MCF 10A (cell line): ENCODE measurements around the gene CPNE2. TPM values are rescaled to one million over a fixed set of nuclear protein-coding genes. Genes with fewer than 3 reads are reported as not detected.
A peak's percentile ranks its signal among the peaks of the same experiment; 100 is the strongest.

Experiments
- BruUV-seq: library from RNA; stranded (reverse); fragments of 400-500 nt; replicated peaks from 2 replicates; lab custom pipeline; 2021; lab: Mats Ljungman, UMichigan
- CTCF ChIA-PET: fragments of 300-600 bp; sonication (Branson Sonifier 250); formaldehyde crosslinking; extraction: SDS; loops from one replicate; lab custom pipeline; 2021; ENCODE audit warnings: antibody characterized with exemption, inconsistent platforms; lab: Yijun Ruan, JAX
- POLR2A ChIA-PET: fragments of 300-600, 350-650 bp; sonication (Branson Sonifier 250); formaldehyde crosslinking; extraction: SDS; loops from one replicate; lab custom pipeline; 2020; ENCODE audit warnings: antibody characterized with exemption, inconsistent platforms; lab: Yijun Ruan, JAX
- DNase-seq: peaks from one replicate; pipeline ENCODE4 v3.0.0-alpha.2; 2018; ENCODE audit not compliant: unreplicated experiment
- H3K27ac Mint-ChIP-seq: one replicate; pipeline ENCODE4 v1.8.0; 2022; ENCODE audit warnings: mild to moderate bottlenecking, low read depth, mixed read lengths; ENCODE audit not compliant: unreplicated experiment
- H3K27me3 Mint-ChIP-seq: one replicate; pipeline ENCODE4 v1.8.0; 2022; ENCODE audit warnings: mixed read lengths; ENCODE audit not compliant: insufficient read depth, unreplicated experiment
- H3K36me3 Mint-ChIP-seq: one replicate; pipeline ENCODE4 v1.8.0; 2022; ENCODE audit warnings: mild to moderate bottlenecking, moderate library complexity, mixed read lengths; ENCODE audit not compliant: insufficient read depth, unreplicated experiment
- H3K4me1 Mint-ChIP-seq: one replicate; pipeline ENCODE4 v1.8.0; 2022; ENCODE audit warnings: mixed read lengths; ENCODE audit not compliant: insufficient read depth, unreplicated experiment
- H3K4me3 Mint-ChIP-seq: one replicate; pipeline ENCODE4 v1.8.0; 2022; ENCODE audit warnings: mild to moderate bottlenecking, moderate library complexity, mixed read lengths; ENCODE audit not compliant: unreplicated experiment
- H3K9me3 Mint-ChIP-seq: one replicate; pipeline ENCODE4 v1.8.0; 2022; ENCODE audit warnings: mixed read lengths; ENCODE audit not compliant: unreplicated experiment
- CTCF ChIP-seq: fragments of 200-600 bp; IDR thresholded peaks from one replicate; pipeline ENCODE4 v1.8.0; 2022; ENCODE audit warnings: antibody characterized with exemption, mild to moderate bottlenecking; ENCODE audit not compliant: unreplicated experiment
- intact Hi-C: fragments of 100-400 bp; cut with micrococcal nuclease; formaldehyde crosslinking; loops from 2 replicates; pipeline ENCODE4 v1.14.1; 2022
- total RNA-seq: library from RNA; stranded (reverse); gene quantifications from 2 replicates; pipeline ENCODE4 v1.2.3, GENCODE V29; 2022

CPNE2 gene
- total RNA-seq, 1 experiment from 2014 or later = 6.7 TPM

- no TSS peak for BruUV-seq
- TF ChIP-seq CTCF = no peak
- Mint-ChIP-seq H3K36me3 (no peaks in the 10 kb centered on the region), H3K27me3 (no peaks in the 10 kb centered on the region), H3K9me3 (peaks cover 6% of the 10 kb centered on the region), H3K4me1 (no peaks in the 10 kb centered on the region), H3K4me3 (no peak overlapping the region), H3K27ac (no peak overlapping the region)
- POLR2A ChIA-PET = interaction anchor here (0.9 kb wide), 1 partner anchor 42 kb away, joined by 4 read pairs; no protein-coding TSS in a partner anchor
- DNase-seq = peak; percentile 18
- intact Hi-C loops = no loop called here
- CTCF ChIA-PET = interaction anchor here (0.7 to 1.2 kb wide), 2 partner anchors 13 to 16 kb away, joined by 3 read pairs; no protein-coding TSS in a partner anchor
Measured at GRCh38 chr16:57045694-57046381, 46.5 kb upstream of the CPNE2 start.

- no peak overlapping the region for H3K4me3 Mint-ChIP-seq
- DNase-seq = no peak
- H3K9me3 Mint-ChIP-seq = no peaks in the 10 kb centered on the region
- no peaks in the 10 kb centered on the region for H3K4me1 Mint-ChIP-seq
- TF ChIP-seq CTCF = no peak
- no peaks in the 10 kb centered on the region for H3K27me3 Mint-ChIP-seq
- CTCF ChIA-PET = interaction anchor here (0.7 kb wide), 1 partner anchor 13 kb away, joined by 3 read pairs; no protein-coding TSS in a partner anchor
- POLR2A ChIA-PET = no interaction called here
- H3K27ac Mint-ChIP-seq = no peak overlapping the region
- intact Hi-C loops = no loop called here
- no peaks in the 10 kb centered on the region for H3K36me3 Mint-ChIP-seq
- no TSS peak for BruUV-seq
Measured at GRCh38 chr16:57048095-57048494, 44.3 kb upstream of the CPNE2 start.

- Mint-ChIP-seq H3K27me3 (no peaks in the 10 kb centered on the region), H3K9me3 (no peaks in the 10 kb centered on the region), H3K36me3 (no peaks in the 10 kb centered on the region), H3K4me3 (no peak overlapping the region), H3K27ac (no peak overlapping the region), H3K4me1 (no peaks in the 10 kb centered on the region)
- DNase-seq = no peak
- no TSS peak for BruUV-seq
- ChIA-PET POLR2A (no interaction called here), CTCF (no interaction called here)
- intact Hi-C loops = no loop called here
- TF ChIP-seq CTCF = no peak
Measured at GRCh38 chr16:57049678-57050077, 42.7 kb upstream of the CPNE2 start.

GRCh38 chr16:57051696-57052228, 40.6 kb upstream of the CPNE2 start:
- no peaks in the 10 kb centered on the region for H3K4me1 Mint-ChIP-seq
- no peak for TF ChIP-seq CTCF
- intact Hi-C loops = no loop called here
- CTCF ChIA-PET = interaction anchor here (0.8 kb wide), 1 partner anchor 18 kb away, joined by 3 read pairs; no protein-coding TSS in a partner anchor
- H3K27ac Mint-ChIP-seq = no peak overlapping the region
- no peak for DNase-seq
- no peaks in the 10 kb centered on the region for H3K27me3 Mint-ChIP-seq
- H3K9me3 Mint-ChIP-seq = no peaks in the 10 kb centered on the region
- no TSS peak for BruUV-seq
- no peak overlapping the region for H3K4me3 Mint-ChIP-seq
- H3K36me3 Mint-ChIP-seq = no peaks in the 10 kb centered on the region
- POLR2A ChIA-PET = interaction anchor here (1.2 kb wide), 1 partner anchor 119 kb away, joined by 3 read pairs; no protein-coding TSS in a partner anchor
